ENCODE data around the gene GLYATL3.
"Not testable (repeated sequence)": the region's sequence is repeated elsewhere in the genome, so short reads cannot be mapped to it uniquely, and the experiment has no call there.

Gene GLYATL3

GRCh38 chr6:49479308-49479970, 20.3 kb upstream of the GLYATL3 start:
- no peak for DNase-seq (ENCODE audit: low read depth)
- H3K36me3 ChIP-seq (ENCODE audit: control insufficient read depth, insufficient read depth, low read length, severe bottlenecking): no peaks in the 10 kb centered on the region
- no peak overlapping the region for H3K9ac ChIP-seq (ENCODE audit: low read length)
- H3K4me1 ChIP-seq (ENCODE audit: control insufficient read depth, insufficient read depth, low read length): no peaks in the 10 kb centered on the region
- no peaks in the 10 kb centered on the region for H3K9me3 ChIP-seq (ENCODE audit: control insufficient read depth, low read length)
- no peaks in the 10 kb centered on the region for H3K27me3 ChIP-seq (replicated peaks; ENCODE audit: control insufficient read depth, insufficient read depth, low read length)
- H3K4me3 ChIP-seq (ENCODE audit: low read length): no peak overlapping the region

- not testable (repeated sequence) for H3K36me3 ChIP-seq (ENCODE audit: control insufficient read depth, insufficient read depth, low read length, severe bottlenecking); H3K9me3 ChIP-seq (ENCODE audit: control insufficient read depth, low read length); H3K9ac ChIP-seq (ENCODE audit: low read length); H3K4me1 ChIP-seq (ENCODE audit: control insufficient read depth, insufficient read depth, low read length); DNase-seq (ENCODE audit: low read depth); H3K27me3 ChIP-seq (replicated peaks; ENCODE audit: control insufficient read depth, insufficient read depth, low read length); H3K4me3 ChIP-seq (ENCODE audit: low read length)
Observed at GRCh38 chr6:49481846-49482245, 17.9 kb upstream of the GLYATL3 start.

GRCh38 chr6:49483380-49483779, 16.3 kb upstream of the GLYATL3 start:
- not testable (repeated sequence) for DNase-seq (ENCODE audit: low read depth)

GRCh38 chr6:49490633-49491032, 9.1 kb upstream of the GLYATL3 start:
- Histone ChIP-seq H3K9ac (ENCODE audit: low read length) (no peak overlapping the region), H3K27me3 (replicated peaks; ENCODE audit: control insufficient read depth, insufficient read depth, low read length) (no peaks in the 10 kb centered on the region), H3K4me1 (ENCODE audit: control insufficient read depth, insufficient read depth, low read length) (no peaks in the 10 kb centered on the region), H3K36me3 (ENCODE audit: control insufficient read depth, insufficient read depth, low read length, severe bottlenecking) (peaks cover 30% of the 10 kb centered on the region), H3K9me3 (ENCODE audit: control insufficient read depth, low read length) (no peaks in the 10 kb centered on the region), H3K4me3 (ENCODE audit: low read length) (no peak overlapping the region)
- DNase-seq (ENCODE audit: low read depth): no peak

More at GRCh38 chr6:49483380-49483779, 16.3 kb upstream of the GLYATL3 start:
- not testable (repeated sequence) for H3K27me3 ChIP-seq (replicated peaks; ENCODE audit: control insufficient read depth, insufficient read depth, low read length); H3K9ac ChIP-seq (ENCODE audit: low read length); H3K4me3 ChIP-seq (ENCODE audit: low read length); H3K36me3 ChIP-seq (ENCODE audit: control insufficient read depth, insufficient read depth, low read length, severe bottlenecking); H3K9me3 ChIP-seq (ENCODE audit: control insufficient read depth, low read length); H3K4me1 ChIP-seq (ENCODE audit: control insufficient read depth, insufficient read depth, low read length)

GRCh38 chr6:49497304-49497703, 2.4 kb upstream of the GLYATL3 start:
- Histone ChIP-seq H3K9ac (ENCODE audit: low read length) (no peak overlapping the region), H3K36me3 (ENCODE audit: control insufficient read depth, insufficient read depth, low read length, severe bottlenecking) (peaks cover 3% of the 10 kb centered on the region), H3K27me3 (replicated peaks; ENCODE audit: control insufficient read depth, insufficient read depth, low read length) (no peaks in the 10 kb centered on the region), H3K4me3 (ENCODE audit: low read length) (no peak overlapping the region), H3K9me3 (ENCODE audit: control insufficient read depth, low read length) (no peaks in the 10 kb centered on the region), H3K4me1 (ENCODE audit: control insufficient read depth, insufficient read depth, low read length) (no peaks in the 10 kb centered on the region)
- DNase-seq (ENCODE audit: low read depth): no peak

GRCh38 chr6:49499126-49499525, 597 bp upstream of the GLYATL3 start:
- no peak overlapping the region for H3K4me3 ChIP-seq (ENCODE audit: low read length)
- H3K36me3 ChIP-seq (ENCODE audit: control insufficient read depth, insufficient read depth, low read length, severe bottlenecking): no peaks in the 10 kb centered on the region
- no peaks in the 10 kb centered on the region for H3K9me3 ChIP-seq (ENCODE audit: control insufficient read depth, low read length)
- no peaks in the 10 kb centered on the region for H3K4me1 ChIP-seq (ENCODE audit: control insufficient read depth, insufficient read depth, low read length)
- H3K27me3 ChIP-seq (replicated peaks; ENCODE audit: control insufficient read depth, insufficient read depth, low read length): no peaks in the 10 kb centered on the region
- DNase-seq (ENCODE audit: low read depth): no peak
- no peak overlapping the region for H3K9ac ChIP-seq (ENCODE audit: low read length)

GRCh38 chr6:49504666-49505065, 4.9 kb downstream of the GLYATL3 start:
- Histone ChIP-seq H3K9ac (ENCODE audit: low read length) (no peak overlapping the region), H3K4me1 (ENCODE audit: control insufficient read depth, insufficient read depth, low read length) (no peaks in the 10 kb centered on the region), H3K36me3 (ENCODE audit: control insufficient read depth, insufficient read depth, low read length, severe bottlenecking) (no peaks in the 10 kb centered on the region), H3K4me3 (ENCODE audit: low read length) (no peak overlapping the region), H3K27me3 (replicated peaks; ENCODE audit: control insufficient read depth, insufficient read depth, low read length) (no peaks in the 10 kb centered on the region), H3K9me3 (ENCODE audit: control insufficient read depth, low read length) (no peaks in the 10 kb centered on the region)
- no peak for DNase-seq (ENCODE audit: low read depth)

GRCh38 chr6:49506569-49507111, 6.9 kb downstream of the GLYATL3 start:
- Histone ChIP-seq H3K4me1 (ENCODE audit: control insufficient read depth, insufficient read depth, low read length) (no peaks in the 10 kb centered on the region), H3K9me3 (ENCODE audit: control insufficient read depth, low read length) (no peaks in the 10 kb centered on the region), H3K36me3 (ENCODE audit: control insufficient read depth, insufficient read depth, low read length, severe bottlenecking) (no peaks in the 10 kb centered on the region), H3K4me3 (ENCODE audit: low read length) (no peak overlapping the region), H3K9ac (ENCODE audit: low read length) (no peak overlapping the region), H3K27me3 (replicated peaks; ENCODE audit: control insufficient read depth, insufficient read depth, low read length) (no peaks in the 10 kb centered on the region)
- no peak for DNase-seq (ENCODE audit: low read depth)

GRCh38 chr6:49509342-49509741, 9.6 kb downstream of the GLYATL3 start:
- H3K4me1 ChIP-seq (ENCODE audit: control insufficient read depth, insufficient read depth, low read length): no peaks in the 10 kb centered on the region
- no peak overlapping the region for H3K4me3 ChIP-seq (ENCODE audit: low read length)
- DNase-seq (ENCODE audit: low read depth): no peak
- no peaks in the 10 kb centered on the region for H3K27me3 ChIP-seq (replicated peaks; ENCODE audit: control insufficient read depth, insufficient read depth, low read length)
- no peaks in the 10 kb centered on the region for H3K36me3 ChIP-seq (ENCODE audit: control insufficient read depth, insufficient read depth, low read length, severe bottlenecking)
- H3K9ac ChIP-seq (ENCODE audit: low read length): no peak overlapping the region
- no peaks in the 10 kb centered on the region for H3K9me3 ChIP-seq (ENCODE audit: control insufficient read depth, low read length)

- Histone ChIP-seq H3K27me3 (replicated peaks; ENCODE audit: control insufficient read depth, insufficient read depth, low read length) (no peaks in the 10 kb centered on the region), H3K4me1 (ENCODE audit: control insufficient read depth, insufficient read depth, low read length) (no peaks in the 10 kb centered on the region), H3K4me3 (ENCODE audit: low read length) (no peak overlapping the region), H3K9me3 (ENCODE audit: control insufficient read depth, low read length) (no peaks in the 10 kb centered on the region), H3K36me3 (ENCODE audit: control insufficient read depth, insufficient read depth, low read length, severe bottlenecking) (no peaks in the 10 kb centered on the region), H3K9ac (ENCODE audit: low read length) (no peak overlapping the region)
- peak; percentile 32 for DNase-seq (ENCODE audit: low read depth)
Observed at GRCh38 chr6:49513153-49513989, 13.6 kb downstream of the GLYATL3 start.

- no peak for DNase-seq (ENCODE audit: low read depth)
- Histone ChIP-seq H3K4me3 (ENCODE audit: low read length) (no peak overlapping the region), H3K4me1 (ENCODE audit: control insufficient read depth, insufficient read depth, low read length) (no peaks in the 10 kb centered on the region), H3K9ac (ENCODE audit: low read length) (no peak overlapping the region), H3K27me3 (replicated peaks; ENCODE audit: control insufficient read depth, insufficient read depth, low read length) (no peaks in the 10 kb centered on the region), H3K36me3 (ENCODE audit: control insufficient read depth, insufficient read depth, low read length, severe bottlenecking) (no peaks in the 10 kb centered on the region), H3K9me3 (ENCODE audit: control insufficient read depth, low read length) (no peaks in the 10 kb centered on the region)
Observed at GRCh38 chr6:49514571-49515484, 15.1 kb downstream of the GLYATL3 start.

All from adipocyte (in vitro differentiated cells).